Measurements from ENCODE around the gene CNTN1.

DNA sequence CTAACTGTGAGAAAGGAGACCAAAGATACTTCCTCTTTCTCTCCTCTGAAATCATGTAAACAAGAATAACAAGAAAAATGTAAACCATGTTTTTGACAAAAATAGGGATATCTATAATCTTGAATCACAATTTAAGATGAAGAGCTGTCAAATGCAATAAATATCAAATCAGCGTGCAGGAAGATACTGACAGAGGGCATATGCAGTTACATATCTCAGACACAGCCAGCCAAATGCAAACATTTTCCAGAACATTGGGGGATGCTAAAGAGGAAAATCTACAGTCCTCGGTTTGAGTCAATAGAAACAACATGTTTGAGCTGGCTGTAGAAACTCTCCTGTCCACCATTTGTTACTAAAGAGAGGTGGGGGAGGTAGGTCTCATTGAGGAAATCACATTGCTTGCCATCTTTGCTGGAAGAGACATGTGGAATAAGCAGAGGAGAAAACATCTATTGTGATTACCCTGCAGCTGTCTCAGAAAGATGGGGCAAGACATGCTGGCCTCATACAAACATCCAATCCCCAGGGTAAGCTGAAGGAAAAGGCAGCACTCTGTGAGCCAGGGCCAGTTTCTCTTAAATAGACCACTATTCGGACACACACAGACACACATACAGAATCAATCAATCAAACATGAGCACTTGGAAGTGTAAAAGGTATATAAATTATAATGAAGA is 43.5 kb downstream of the CNTN1 start:
- TF ChIP-seq, protein P1, sequence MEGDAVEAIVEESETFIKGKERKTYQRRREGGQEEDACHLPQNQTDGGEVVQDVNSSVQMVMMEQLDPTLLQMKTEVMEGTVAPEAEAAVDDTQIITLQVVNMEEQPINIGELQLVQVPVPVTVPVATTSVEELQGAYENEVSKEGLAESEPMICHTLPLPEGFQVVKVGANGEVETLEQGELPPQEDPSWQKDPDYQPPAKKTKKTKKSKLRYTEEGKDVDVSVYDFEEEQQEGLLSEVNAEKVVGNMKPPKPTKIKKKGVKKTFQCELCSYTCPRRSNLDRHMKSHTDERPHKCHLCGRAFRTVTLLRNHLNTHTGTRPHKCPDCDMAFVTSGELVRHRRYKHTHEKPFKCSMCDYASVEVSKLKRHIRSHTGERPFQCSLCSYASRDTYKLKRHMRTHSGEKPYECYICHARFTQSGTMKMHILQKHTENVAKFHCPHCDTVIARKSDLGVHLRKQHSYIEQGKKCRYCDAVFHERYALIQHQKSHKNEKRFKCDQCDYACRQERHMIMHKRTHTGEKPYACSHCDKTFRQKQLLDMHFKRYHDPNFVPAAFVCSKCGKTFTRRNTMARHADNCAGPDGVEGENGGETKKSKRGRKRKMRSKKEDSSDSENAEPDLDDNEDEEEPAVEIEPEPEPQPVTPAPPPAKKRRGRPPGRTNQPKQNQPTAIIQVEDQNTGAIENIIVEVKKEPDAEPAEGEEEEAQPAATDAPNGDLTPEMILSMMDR (IDR thresholded peaks at IDR 0.05), result no peak
- TF ChIP-seq POLR2A (IDR thresholded peaks at IDR 0.05), result no peak
